ENCODE data around the gene C12orf54. TPM values are rescaled to one million over a fixed set of nuclear protein-coding genes. Genes with fewer than 3 reads are reported as not detected.

The C12orf54 gene
- total and polyA plus RNA-seq, 2 of the 13 experiments (the other 11 are each of a cell fraction or from before 2014, with no cell fraction given), result not detected

DNA sequence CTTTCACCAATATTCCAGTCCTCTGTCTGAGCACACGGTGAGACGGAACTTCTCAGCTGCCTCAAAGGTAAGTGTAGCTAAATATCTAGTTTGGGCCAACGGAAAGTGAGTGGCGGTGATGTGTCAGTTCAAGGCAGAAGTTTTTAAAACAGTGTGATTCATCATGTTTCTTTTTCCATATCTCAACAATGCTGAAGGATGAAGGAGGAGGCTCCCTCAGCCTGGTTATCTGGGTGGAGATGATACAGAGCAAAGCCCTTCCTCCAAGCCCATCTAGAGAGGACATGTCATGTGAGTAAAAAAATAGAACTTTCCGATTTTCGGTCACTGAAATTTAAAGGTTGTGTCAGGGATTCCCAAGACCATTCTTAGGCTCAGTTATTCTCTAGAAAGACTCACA is 23.0 kb upstream of the C12orf54 start:
- H3K27me3 ChIP-seq (ENCODE audit: control insufficient read depth in 1 of 2, insufficient read depth in 2 of 2, low read length in 2 of 2), result 0 out of 5 replicates have a peak, but pooled peaks cover 0 to 4% of the 10 kb centered on the region in 2 experiments
- H3K4me2 ChIP-seq (ENCODE audit: low read depth, low read length), result no peak overlapping the region
- ChIA-PET CTCF (ENCODE audit: low intra/inter-chr PET ratio, low total read pairs) (no interaction called here), POLR2A (no interaction called here)
- H3K79me2 ChIP-seq (ENCODE audit: insufficient read depth, low read length), result no peaks in the 10 kb centered on the region
- ATAC-seq (no peak), DNase-seq (ENCODE audit: low spot score) (no peak), FAIRE-seq (no peak)
- intact Hi-C loops (cut with micrococcal nuclease; ENCODE audit: unreplicated experiment) (no loop called here), in situ Hi-C loops (cut with HindIII; ENCODE audit: extremely low pct_ligation_motif_present, low pct_unique_long_range_greater_than_20kb) (no loop called here)
- no peaks in the 10 kb centered on the region for H3K4me1 ChIP-seq (ENCODE audit: insufficient read depth, low read length)
- H3K9ac ChIP-seq (ENCODE audit: insufficient read depth, low read depth, low read length), result no peak overlapping the region
- BruUV-seq (replicated peaks), result no TSS peak
- no peak overlapping the region for H3K4me3 ChIP-seq (replicated peaks in 1 of 3; ENCODE audit: insufficient read depth in 1 of 3, low read depth in 2 of 3, low read length in 3 of 3)
- no peaks in the 10 kb centered on the region for H3K36me3 ChIP-seq (replicated peaks in 1 of 2; ENCODE audit: control insufficient read depth in 1 of 2, insufficient read depth in 2 of 2, low read length in 2 of 2)
- no peaks in the 10 kb centered on the region for H3K9me3 ChIP-seq (ENCODE audit: low read length)
- no peak overlapping the region for H3K27ac ChIP-seq (ENCODE audit: extremely low read length, insufficient read depth, low read length)
- H4K20me1 ChIP-seq (ENCODE audit: insufficient read depth, low read length), result no peaks in the 10 kb centered on the region
- WGBS (ENCODE audit: low lambda C conversion rate), result 2% methylated on average over 6 of the region's 6 CpGs
- H2AFZ ChIP-seq (ENCODE audit: low read length), result no peak overlapping the region
- TF ChIP-seq UBTF (CRISPR knock-in tag; IDR thresholded peaks at IDR 0.05) (no peak), MEIS2 (CRISPR knock-in tag; IDR thresholded peaks at IDR 0.05) (no peak), CAMTA2 (CRISPR knock-in tag; IDR thresholded peaks at IDR 0.05; ENCODE audit: borderline replicate concordance) (no peak), HNRNPH1 (optimal IDR thresholded peaks at IDR 0.05; ENCODE audit: low read depth, low read length) (no peak), PTBP1 (IDR thresholded peaks at IDR 0.05; ENCODE audit: low read depth, low read length, poor library complexity, severe bottlenecking) (no peak), ZNF576 (CRISPR knock-in tag; IDR thresholded peaks at IDR 0.05) (no peak), CENPT (CRISPR knock-in tag; IDR thresholded peaks at IDR 0.05; ENCODE audit: low read depth) (no peak), ZFAT (CRISPR knock-in tag; conservative IDR thresholded peaks at IDR 0.05) (no peak), RNF219 (CRISPR knock-in tag; IDR thresholded peaks at IDR 0.05) (no peak), ZFP62 (CRISPR knock-in tag; IDR thresholded peaks at IDR 0.05) (no peak), NR2F2 (IDR thresholded peaks at IDR 0.05; ENCODE audit: borderline replicate concordance, low read depth) (no peak), ZNF350 (CRISPR knock-in tag; IDR thresholded peaks at IDR 0.05; ENCODE audit: borderline replicate concordance, low read depth) (no peak), E2F2 (CRISPR knock-in tag; IDR thresholded peaks at IDR 0.05; ENCODE audit: borderline replicate concordance) (no peak), ZNF574 (CRISPR knock-in tag; IDR thresholded peaks at IDR 0.05) (no peak), FIP1L1 (IDR thresholded peaks at IDR 0.05; ENCODE audit: borderline replicate concordance, insufficient read depth, low read depth, low read length) (no peak), ZNF343 (CRISPR knock-in tag; IDR thresholded peaks at IDR 0.05) (no peak)
